H9 (cell line): ENCODE data around the gene FXYD3. TPM values are rescaled to one million over a fixed set of nuclear protein-coding genes. Genes with fewer than 3 reads are reported as not detected.

Experiments used
- DNase-seq: peaks from one replicate; pipeline ENCODE4 v3.0.0-alpha.2; 2017
- H2AFZ ChIP-seq: one replicate; pipeline ENCODE4 v1.6.1; 2013; ENCODE audit warnings: mild to moderate bottlenecking, low read length, control low read depth, moderate library complexity
- H2AK5ac ChIP-seq: 2 replicates; pipeline ENCODE4 v1.6.1; 2013; ENCODE audit warnings: low read length, control low read depth, mixed read lengths; ENCODE audit not compliant: insufficient read length
- H2BK120ac ChIP-seq: one replicate; pipeline ENCODE4 v1.6.1; 2013; ENCODE audit warnings: low read depth, mild to moderate bottlenecking, low read length, control low read depth, inconsistent platforms; ENCODE audit not compliant: poor library complexity, severe bottlenecking
- H2BK12ac ChIP-seq: 2 replicates; pipeline ENCODE4 v1.6.1; 2013; ENCODE audit warnings: low read length, control low read depth, mixed read lengths, low read depth; ENCODE audit not compliant: insufficient read length
- H2BK15ac ChIP-seq: 2 replicates; pipeline ENCODE4 v1.6.1; 2013; ENCODE audit warnings: low read depth, low read length, control low read depth
- H2BK20ac ChIP-seq: one replicate; pipeline ENCODE4 v1.6.1; 2013; ENCODE audit warnings: low read depth, mild to moderate bottlenecking, low read length, control low read depth, inconsistent platforms; ENCODE audit not compliant: poor library complexity, severe bottlenecking
- H2BK5ac ChIP-seq: 2 replicates; pipeline ENCODE4 v1.6.1; 2013; ENCODE audit warnings: low read length, control low read depth, mixed read lengths; ENCODE audit not compliant: insufficient read length
- H3K14ac ChIP-seq: 2 replicates; pipeline ENCODE4 v1.6.1; 2013; ENCODE audit warnings: low read length, control low read depth; ENCODE audit not compliant: insufficient read depth
- H3K18ac ChIP-seq: 2 replicates; pipeline ENCODE4 v1.6.1; 2013; ENCODE audit warnings: low read depth, mild to moderate bottlenecking, mixed read lengths, low read length, control low read depth; ENCODE audit not compliant: insufficient read length
- H3K23ac ChIP-seq: 2 replicates; pipeline ENCODE4 v1.6.1; 2013; ENCODE audit warnings: low read length, control low read depth, mixed read lengths, low read depth; ENCODE audit not compliant: insufficient read length
- H3K23me2 ChIP-seq: 2 replicates; pipeline ENCODE4 v1.6.1; 2013; ENCODE audit warnings: low read depth, mild to moderate bottlenecking, mixed read lengths, low read length, control low read depth; ENCODE audit not compliant: insufficient read length, poor library complexity, severe bottlenecking
- H3K27ac ChIP-seq: 2 replicates; pipeline ENCODE4 v1.5.1; 2013; ENCODE audit warnings: low read length, control low read depth, mixed read lengths, low read depth; ENCODE audit not compliant: insufficient read length
- H3K27me3 ChIP-seq: 2 replicates; pipeline ENCODE4 v1.6.1; 2013; ENCODE audit warnings: low read length, control low read depth, inconsistent platforms; ENCODE audit not compliant: insufficient read depth
- H3K4ac ChIP-seq: 2 replicates; pipeline ENCODE4 v1.6.1; 2013; ENCODE audit warnings: low read depth, mild to moderate bottlenecking, control low read depth, inconsistent platforms, low read length, moderate library complexity
- H3K4me1 ChIP-seq: 2 replicates; pipeline ENCODE4 v1.6.1; 2013; ENCODE audit warnings: low read length, control low read depth, inconsistent platforms; ENCODE audit not compliant: insufficient read depth
- H3K4me2 ChIP-seq: 2 replicates; pipeline ENCODE4 v1.6.1; 2013; ENCODE audit warnings: low read length, control low read depth, mixed read lengths; ENCODE audit not compliant: insufficient read length, insufficient read depth
- H3K56ac ChIP-seq: 2 replicates; pipeline ENCODE4 v1.6.1; 2013; ENCODE audit warnings: low read depth, mild to moderate bottlenecking, mixed read lengths, low read length, control low read depth; ENCODE audit not compliant: insufficient read length
- H3K79me1 ChIP-seq: 2 replicates; pipeline ENCODE4 v1.6.1; 2013; ENCODE audit warnings: low read depth, mild to moderate bottlenecking, moderate library complexity, low read length, control low read depth, inconsistent platforms; ENCODE audit not compliant: insufficient read depth, poor library complexity, severe bottlenecking
- H3K79me2 ChIP-seq: 2 replicates; pipeline ENCODE4 v1.6.1; 2013; ENCODE audit warnings: low read length, control low read depth, inconsistent platforms; ENCODE audit not compliant: insufficient read depth
- H3K9ac ChIP-seq: 2 replicates; pipeline ENCODE4 v1.6.1; 2013; ENCODE audit warnings: low read length, control low read depth, mixed read lengths; ENCODE audit not compliant: insufficient read length; ENCODE audit errors: extremely low read depth
- H3K9me3 ChIP-seq: one replicate; pipeline ENCODE4 v1.6.1; 2013; ENCODE audit warnings: low read depth, low read length, inconsistent platforms; ENCODE audit not compliant: control insufficient read depth
- H3T11ph ChIP-seq: one replicate; pipeline ENCODE4 v1.6.1; 2013; ENCODE audit warnings: mild to moderate bottlenecking, low read length, control low read depth, inconsistent platforms
- H4K20me1 ChIP-seq: one replicate; pipeline ENCODE4 v1.6.1; 2013; ENCODE audit not compliant: control insufficient read depth, insufficient read length, insufficient read depth
- H4K5ac ChIP-seq: 2 replicates; pipeline ENCODE4 v1.6.1; 2013; ENCODE audit warnings: low read depth, mild to moderate bottlenecking, mixed read lengths, low read length, control low read depth; ENCODE audit not compliant: insufficient read length
- H4K8ac ChIP-seq: replicated peaks from 2 replicates; pipeline ENCODE4 v1.6.1; 2013; ENCODE audit warnings: low read length, control low read depth, mixed read lengths, low read depth; ENCODE audit not compliant: insufficient read length
- H4K91ac ChIP-seq: 2 replicates; pipeline ENCODE4 v1.6.1; 2013; ENCODE audit warnings: low read depth, mild to moderate bottlenecking, moderate library complexity, mixed read lengths, low read length, control low read depth; ENCODE audit not compliant: insufficient read length
- H3K27ac Mint-ChIP-seq, 3 experiments: 2 replicates in 2 of 3; 3 replicates in 1 of 3; pipeline ENCODE4 v1.8.0; 2020 to 2021; ENCODE audit warnings: mixed read lengths in 3 of 3, mild to moderate bottlenecking in 1 of 3, moderate library complexity in 1 of 3
- H3K27me3 Mint-ChIP-seq: 2 replicates; pipeline ENCODE4 v1.8.0; 2021; ENCODE audit warnings: low read depth, mild to moderate bottlenecking, moderate library complexity, mixed read lengths
- H3K36me3 Mint-ChIP-seq, 3 experiments: 2 replicates in 2 of 3; 3 replicates in 1 of 3; pipeline ENCODE4 v1.8.0; 2020 to 2021; ENCODE audit warnings: low read depth in 3 of 3, mixed read lengths in 3 of 3; ENCODE audit not compliant: insufficient read depth in 1 of 3
- H3K4me1 Mint-ChIP-seq, 2 experiments: 2 replicates each; pipeline ENCODE4 v1.8.0; 2020; ENCODE audit warnings: mixed read lengths in 2 of 2
- H3K4me3 Mint-ChIP-seq, 2 experiments: 2 replicates in 1 of 2; 3 replicates in 1 of 2; pipeline ENCODE4 v1.8.0; 2020 to 2021; ENCODE audit warnings: mild to moderate bottlenecking in 2 of 2, mixed read lengths in 2 of 2, moderate library complexity in 1 of 2
- H3K9me3 Mint-ChIP-seq, 2 experiments: 2 replicates in 1 of 2; 3 replicates in 1 of 2; pipeline ENCODE4 v1.8.0; 2020; ENCODE audit warnings: mild to moderate bottlenecking in 2 of 2, mixed read lengths in 2 of 2, moderate library complexity in 1 of 2
- CTCF ChIP-seq: fragments of 200-600 bp; sonication (generic); conservative IDR thresholded peaks from 3 replicates; pipeline ENCODE4 v1.8.0; 2021; ENCODE audit warnings: antibody characterized with exemption, mild to moderate bottlenecking
- WGBS: extraction: QIAGEN DNeasy Blood & Tissue Kit; methylation state at CpG from one replicate; pipeline ENCODE4 v1.1.7; 2013; ENCODE audit warnings: missing lambda C conversion rate, low lambda C conversion rate, mixed read lengths; ENCODE audit not compliant: insufficient read length; ENCODE audit errors: extremely low coverage; 5-methylcytosine and 5-hydroxymethylcytosine counted together
- total RNA-seq: library from RNA; stranded (reverse); gene quantifications from 2 replicates; pipeline ENCODE4 v1.2.1, GENCODE V29; 2021

The FXYD3 gene
- total RNA-seq, 1 experiment from 2014 or later, result 1.5 TPM

DNA sequence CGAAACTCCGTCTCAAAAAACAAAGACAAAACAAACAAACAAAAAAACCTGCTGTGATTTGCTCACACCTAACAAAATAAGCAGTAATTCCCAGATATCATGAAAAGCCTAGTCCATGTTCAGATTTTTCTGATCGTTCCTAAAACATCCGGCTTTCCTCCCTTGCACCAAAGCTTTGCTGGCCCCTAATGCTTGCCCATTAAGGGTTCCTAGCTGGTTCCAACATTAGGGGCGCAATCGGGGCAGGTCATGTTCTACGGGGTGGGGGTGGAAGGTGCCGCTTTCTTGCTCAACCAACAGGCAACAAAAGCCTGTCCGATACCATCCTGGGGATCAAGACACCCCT is 25.5 kb upstream of the FXYD3 start:
- H2BK20ac ChIP-seq, result no peak overlapping the region
- no peak overlapping the region for H2BK120ac ChIP-seq
- H2AK5ac ChIP-seq, result no peak overlapping the region
- H4K20me1 ChIP-seq, result no peaks in the 10 kb centered on the region
- H3K79me1 ChIP-seq, result no peaks in the 10 kb centered on the region
- H4K91ac ChIP-seq, result no peak overlapping the region
- no CpG with 5 or more reads among the region's 9 CpGs for WGBS
- no peaks in the 10 kb centered on the region for H3K27me3 ChIP-seq
- H3K23me2 ChIP-seq, result no peaks in the 10 kb centered on the region
- no peak overlapping the region for H4K8ac ChIP-seq
- H2BK12ac ChIP-seq, result no peak overlapping the region
- H3K27ac ChIP-seq, result no peak overlapping the region
- no peak overlapping the region for H3K4me3 Mint-ChIP-seq
- H3K18ac ChIP-seq, result peak overlapping the region; percentile 9
- TF ChIP-seq CTCF, result no peak
- H3K9ac ChIP-seq, result no peak overlapping the region
- no peak overlapping the region for H2BK5ac ChIP-seq
- no peak overlapping the region for H4K5ac ChIP-seq
- H3K79me2 ChIP-seq, result no peaks in the 10 kb centered on the region
- no peaks in the 10 kb centered on the region; the same call in 1 of the 2 replicates for H3K4me1 ChIP-seq
- no peak overlapping the region for H3T11ph ChIP-seq
- H3K14ac ChIP-seq, result 0 out of 2 replicates have a peak overlapping the region, but pooled peaks have one; percentile 3
- H3K36me3 Mint-ChIP-seq, result no peaks in the 10 kb centered on the region
- no peak overlapping the region for H3K4ac ChIP-seq
- no peak overlapping the region for H2BK15ac ChIP-seq
- H3K9me3 Mint-ChIP-seq, result no peaks in the 10 kb centered on the region
- no peak overlapping the region for H3K56ac ChIP-seq
- no peak for DNase-seq
- no peak overlapping the region for H3K23ac ChIP-seq
- no peaks in the 10 kb centered on the region; the same call in none of the 2 replicates for H3K27me3 Mint-ChIP-seq
- no peak overlapping the region for H2AFZ ChIP-seq
- no peaks in the 10 kb centered on the region for H3K9me3 ChIP-seq
- no peak overlapping the region; a peak in 1 of 7 replicates for H3K27ac Mint-ChIP-seq
- peak overlapping the region; percentile 1 for H3K4me2 ChIP-seq
- peaks cover 9 to 13% of the 10 kb centered on the region in 2 experiments for H3K4me1 Mint-ChIP-seq
